Renal pelvis (tissue), 4 donors: Measurements from ENCODE around the gene ARL6IP4. TPM values are rescaled to one million over a fixed set of nuclear protein-coding genes. Genes with fewer than 3 reads are reported as not detected.

Experiments
- DNase-seq: peaks from one replicate; pipeline ENCODE4 v3.0.0-alpha.2; 2013
- polyA plus RNA-seq, 3 donors: library from polyadenylated mRNA; unstranded; fragments of 120-200 nt; gene quantifications; one replicate each; pipeline ENCODE4 v1.2.1, GENCODE V29; 2013; ENCODE audit not compliant: insufficient read length in 3 of 3

Gene ARL6IP4
- polyA plus RNA-seq, 3 donors, result 184 to 231 (median 209) TPM

DNA sequence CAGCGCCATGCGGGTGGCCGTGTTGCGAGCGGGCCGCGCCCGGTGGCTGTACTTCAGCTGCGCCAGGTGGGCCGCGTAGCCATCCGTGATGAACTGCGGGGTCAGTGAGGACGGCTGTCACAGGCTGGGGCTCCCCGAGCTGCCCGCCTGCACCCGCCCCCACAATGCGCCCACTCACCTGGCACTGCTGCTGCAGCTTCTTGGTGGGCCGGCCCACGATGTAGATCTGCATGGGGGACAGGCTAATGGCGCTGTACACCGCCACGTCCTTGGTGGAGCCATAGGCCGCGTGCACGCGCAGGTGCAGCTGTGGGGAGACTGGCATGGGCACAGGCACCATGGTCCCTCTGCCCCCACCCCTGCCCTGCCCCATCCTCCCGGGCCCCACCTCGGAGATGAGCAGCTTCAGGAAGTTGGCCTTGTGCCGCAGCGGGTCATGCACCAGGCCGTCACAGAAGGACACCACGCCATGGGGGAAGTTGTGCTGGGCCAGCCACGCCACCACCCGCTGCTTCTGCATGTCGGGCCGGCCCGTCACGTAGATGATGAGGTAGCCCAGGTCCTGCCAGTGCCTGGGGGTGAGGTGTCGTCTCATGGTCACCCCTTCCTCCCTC, 5.9 kb downstream of the ARL6IP4 start:
- no peak for DNase-seq

DNA sequence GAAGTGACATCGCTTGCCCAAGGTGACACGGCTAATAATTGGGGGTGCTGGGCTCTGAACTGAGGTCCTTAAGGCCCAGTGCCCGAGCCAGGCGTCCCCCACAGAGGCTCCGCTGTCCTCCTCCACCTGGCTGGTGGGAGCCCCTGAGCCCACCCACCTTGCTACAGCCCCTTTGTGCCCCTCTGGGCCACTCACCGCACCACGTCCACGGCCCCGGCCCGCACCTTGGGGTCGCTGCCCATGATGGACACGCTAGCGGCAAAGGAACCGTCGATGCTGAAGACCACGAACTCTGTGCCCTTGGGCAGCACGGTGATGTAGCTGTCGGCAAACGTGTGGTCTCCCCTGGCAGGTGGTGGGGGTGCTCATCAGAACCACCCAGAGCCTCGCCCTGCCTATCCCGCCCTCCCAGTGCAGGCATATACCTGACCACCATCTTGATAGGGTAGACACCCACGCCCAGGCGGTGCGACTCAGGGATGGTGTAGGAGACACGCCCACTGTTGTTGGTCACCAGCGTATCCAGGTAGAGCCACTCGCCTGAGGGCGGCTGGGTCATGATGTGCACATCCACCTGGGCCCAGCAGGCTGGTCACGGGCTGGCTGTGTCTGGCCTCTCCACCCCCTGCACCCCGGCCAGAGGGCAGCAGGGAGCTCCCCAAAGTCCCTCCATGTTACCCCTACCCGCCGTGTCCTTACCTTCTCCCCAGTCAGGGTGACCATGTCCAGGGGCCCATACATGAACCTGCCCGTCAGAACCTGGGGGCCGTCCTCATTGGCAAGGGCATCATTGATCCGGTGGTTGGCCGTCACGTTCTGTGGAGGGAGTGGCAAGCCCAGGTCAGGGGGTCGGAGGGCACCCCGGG, 6.8 kb downstream of the ARL6IP4 start:
- no peak for DNase-seq

DNA sequence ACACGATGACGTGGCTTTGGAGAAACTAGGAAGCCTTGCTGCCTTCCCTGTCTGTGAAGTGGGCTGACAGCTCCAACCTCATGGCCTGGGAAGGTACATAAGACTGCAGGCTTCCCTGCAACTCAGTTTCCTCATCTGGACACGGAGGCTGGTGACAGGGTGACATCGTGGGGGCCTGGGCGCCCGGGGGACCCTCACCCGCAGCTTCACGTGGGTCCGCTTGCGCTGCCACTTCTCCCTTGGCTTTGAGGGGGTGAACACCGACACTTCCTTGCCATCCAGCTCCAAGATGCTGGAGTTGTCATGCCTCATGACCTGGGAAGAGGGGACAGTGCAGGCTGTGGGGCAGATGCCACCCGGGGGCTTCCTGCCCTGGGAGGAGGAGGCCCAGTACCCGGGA, 7.6 kb downstream of the ARL6IP4 start:
- no peak for DNase-seq

DNA sequence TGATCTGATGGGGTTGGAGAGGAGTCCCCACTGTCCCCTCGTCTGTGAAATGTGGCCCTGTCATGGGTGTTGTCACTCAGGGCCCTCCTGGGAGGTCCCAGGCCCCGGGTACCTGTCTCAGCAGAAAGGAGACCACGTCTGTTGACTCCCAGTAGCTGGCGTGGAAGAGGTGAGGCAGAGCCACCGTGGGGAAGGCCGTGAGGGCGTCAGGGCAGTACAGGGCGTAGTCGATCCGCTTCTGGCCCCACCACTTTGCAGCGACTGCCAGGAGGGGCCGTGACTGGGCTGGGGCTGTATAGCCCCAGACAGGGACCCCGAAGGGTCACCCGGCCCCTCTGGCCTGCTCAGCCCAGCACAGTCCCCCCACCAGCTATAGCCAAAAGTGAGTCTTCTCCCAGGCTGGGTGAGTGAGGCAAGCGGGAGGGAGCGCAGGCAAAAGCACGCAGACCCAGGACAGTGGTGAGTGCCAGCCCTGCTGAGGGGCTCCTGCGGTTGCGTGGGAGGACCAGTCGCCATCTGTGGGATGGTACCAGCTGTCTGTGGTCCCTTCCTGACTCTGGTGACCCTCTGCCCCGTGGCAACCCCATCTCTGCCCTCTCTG, 8.2 kb downstream of the ARL6IP4 start:
- no peak for DNase-seq

DNA sequence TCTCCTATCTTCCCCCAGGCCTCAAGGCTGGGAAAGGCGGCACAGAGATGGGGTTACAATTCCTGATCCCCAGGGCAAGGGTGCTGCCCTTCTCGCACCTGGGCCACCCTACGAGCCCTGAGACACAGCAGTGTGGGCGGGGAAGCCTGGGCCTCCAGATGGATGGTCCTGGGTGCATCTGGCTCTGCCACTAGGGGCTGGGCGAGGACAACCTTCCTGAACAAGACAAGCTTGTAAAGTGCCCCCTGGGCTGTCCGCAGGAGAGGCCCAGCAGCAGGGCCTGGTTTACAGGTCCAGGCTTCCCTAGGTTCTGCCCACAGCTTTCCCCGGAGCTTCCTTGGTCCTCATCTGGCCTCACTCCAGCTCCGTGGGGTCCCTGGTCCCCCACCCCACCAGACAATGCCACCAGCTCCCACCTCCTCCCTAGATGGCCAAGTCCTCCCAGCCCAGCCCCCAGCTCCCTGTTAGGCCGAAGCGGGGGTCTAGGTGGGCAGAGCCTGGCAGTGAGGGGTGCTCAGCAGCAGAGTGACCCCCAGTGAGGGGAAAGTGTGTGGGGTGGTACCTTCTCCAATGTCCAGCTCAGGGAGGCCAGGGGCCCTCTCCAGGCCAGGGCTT, 8.9 kb downstream of the ARL6IP4 start:
- DNase-seq, result no peak

DNA sequence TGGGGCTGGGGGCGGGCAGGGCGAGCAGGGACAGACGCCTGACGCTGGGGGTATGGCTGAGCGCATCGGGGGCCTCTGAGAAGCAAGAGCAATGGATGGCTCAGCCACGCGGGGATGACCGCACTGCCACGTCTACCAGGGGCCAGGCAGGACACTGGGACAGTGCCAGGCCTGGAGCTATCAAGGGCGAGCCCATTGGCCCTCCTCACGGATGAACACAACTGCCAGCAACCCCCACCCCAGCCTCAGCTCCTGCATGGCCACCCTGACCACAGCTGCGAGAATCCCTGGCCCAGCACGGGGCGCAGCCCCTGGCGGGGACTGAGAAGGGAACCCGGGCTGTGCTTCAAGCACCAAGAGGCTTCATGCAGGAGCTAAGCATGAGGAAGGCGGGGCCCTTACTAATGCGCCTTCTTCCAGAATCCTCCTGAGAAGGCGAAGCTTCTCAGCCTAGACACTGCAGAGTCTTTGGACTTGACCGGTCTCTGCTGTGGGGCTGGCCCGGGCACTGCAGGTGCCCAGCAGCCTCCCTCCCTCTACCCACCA, 9.5 kb downstream of the ARL6IP4 start:
- DNase-seq, result no peak

DNA sequence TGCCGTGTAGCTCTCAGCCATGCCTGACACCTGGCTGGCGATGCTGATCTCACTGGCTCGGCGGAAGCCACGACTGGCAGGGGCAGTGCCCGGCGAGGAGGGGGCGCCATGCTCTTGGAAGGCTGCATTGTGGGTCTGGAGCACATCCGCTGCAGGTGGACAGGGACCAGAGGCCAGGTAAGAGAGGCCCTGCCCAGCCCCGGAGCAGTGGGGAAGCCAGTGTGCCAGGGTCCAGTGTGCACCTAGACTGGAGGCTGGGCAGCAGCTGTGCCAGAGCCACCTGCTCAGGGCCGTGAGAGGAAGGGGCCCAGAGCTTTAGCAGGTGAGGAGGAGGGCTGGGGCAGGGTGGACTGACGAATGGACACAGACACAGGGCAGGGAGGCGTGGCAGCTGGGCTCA, 10.1 kb downstream of the ARL6IP4 start:
- no peak for DNase-seq

DNA sequence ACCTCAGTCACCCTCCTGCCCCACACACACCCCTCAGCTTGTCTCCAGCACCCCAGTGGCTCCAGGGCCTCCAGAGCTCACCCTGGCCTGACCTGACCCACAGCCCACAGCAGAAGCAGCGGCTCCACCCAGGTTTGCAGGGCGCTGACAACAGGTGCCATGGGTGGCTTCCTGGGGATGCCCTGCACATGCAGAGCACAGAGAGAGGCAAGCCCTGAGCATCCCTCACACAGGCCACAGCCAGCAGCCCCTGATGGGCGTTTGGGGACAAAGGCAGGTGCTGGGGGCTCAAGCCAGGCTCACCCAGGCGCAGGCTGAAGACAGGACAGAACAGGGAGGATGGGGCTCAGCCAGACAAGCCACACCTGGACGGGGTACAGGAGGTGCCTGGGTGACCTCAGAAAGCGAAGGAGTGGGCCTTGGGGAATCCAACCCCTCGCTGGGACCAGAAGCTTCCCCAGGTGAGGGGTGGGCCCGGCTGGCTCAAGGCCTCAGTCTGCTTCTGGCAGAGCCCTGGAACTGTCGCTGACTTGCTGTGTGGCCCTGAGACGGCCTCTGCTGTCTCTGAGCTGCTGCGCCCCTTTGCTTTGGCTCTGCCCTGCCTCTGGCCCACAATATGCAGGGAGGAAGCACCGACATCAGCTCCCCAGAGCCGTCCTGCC, 10.6 kb downstream of the ARL6IP4 start:
- DNase-seq, result no peak

DNA sequence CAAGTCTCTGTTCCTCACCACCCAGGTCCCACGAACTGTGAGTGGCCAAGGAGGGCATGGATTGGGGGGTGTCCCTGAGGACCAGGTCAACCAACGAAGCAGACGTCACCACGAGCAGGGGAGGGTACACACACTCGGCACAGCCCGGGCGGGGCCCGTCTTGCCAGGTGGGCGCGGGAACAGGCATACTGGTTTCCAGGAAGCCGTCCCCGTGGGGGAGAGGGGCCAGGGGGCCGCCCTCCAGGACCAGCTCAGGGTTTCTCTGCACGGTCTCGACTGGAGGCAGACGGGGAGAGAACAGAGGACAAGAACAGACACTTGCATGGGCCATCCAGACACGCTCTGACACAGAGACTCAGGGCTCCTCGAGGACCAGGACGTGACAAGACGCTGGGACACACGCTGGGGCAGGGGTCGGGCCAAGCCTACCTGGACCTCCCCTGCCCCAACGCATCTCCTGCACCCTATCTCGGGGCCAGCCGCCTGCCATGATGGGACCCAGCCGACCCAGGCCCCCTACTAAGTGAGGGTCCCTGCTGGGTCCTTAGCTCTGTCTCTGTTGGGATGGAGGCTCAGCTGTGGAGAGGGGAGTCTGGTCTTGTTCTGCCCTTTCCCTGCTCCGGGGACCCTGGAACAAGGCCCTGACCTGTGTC, 11.3 kb downstream of the ARL6IP4 start:
- DNase-seq, result no peak

DNA sequence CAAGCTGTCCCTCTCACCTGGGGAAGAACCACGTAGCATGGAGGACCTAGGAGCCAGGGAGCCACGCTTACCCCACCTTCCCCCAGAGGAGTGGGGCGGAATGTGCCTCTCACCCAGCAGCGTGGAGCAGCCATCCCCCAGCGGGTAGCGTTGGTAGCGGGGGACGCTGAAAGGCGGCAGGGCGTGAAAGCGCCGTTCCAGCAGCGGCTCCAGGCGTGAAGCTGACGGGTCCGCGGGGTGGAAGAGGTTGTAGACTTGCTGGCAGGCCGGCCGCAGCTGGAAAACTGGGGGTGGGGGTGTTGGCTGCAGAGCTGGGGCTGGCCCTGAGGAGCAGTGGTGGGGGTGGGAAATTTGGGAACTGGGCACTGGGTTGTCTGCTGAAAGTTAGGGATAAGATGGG, 11.9 kb downstream of the ARL6IP4 start:
- peak; percentile 51 for DNase-seq

DNA sequence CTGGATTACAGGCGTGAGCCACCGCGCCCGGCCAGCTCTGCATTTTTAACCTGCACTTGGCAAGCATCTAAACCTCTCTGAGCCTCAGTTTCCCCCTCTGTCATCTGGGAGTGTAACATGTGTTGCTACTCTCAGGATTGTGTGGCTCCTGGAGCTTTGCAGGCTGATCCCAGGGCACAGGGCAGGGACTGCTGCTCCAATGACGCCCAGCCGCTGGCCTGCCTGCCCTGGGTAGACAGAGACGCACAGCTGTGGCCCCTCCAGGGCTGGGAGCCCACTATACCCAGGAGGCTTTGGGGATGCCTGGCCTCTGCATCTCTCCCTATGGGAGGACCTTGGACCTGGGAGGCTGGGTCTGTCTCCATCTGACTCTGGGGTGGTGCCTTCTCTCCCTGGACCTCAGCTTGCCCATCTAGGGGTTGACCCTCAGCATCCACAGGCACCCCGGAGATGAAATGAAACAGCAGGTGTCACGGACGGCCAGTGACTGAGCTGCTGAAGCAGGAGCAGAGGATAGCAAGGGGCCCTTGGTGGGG, 13.7 kb downstream of the ARL6IP4 start:
- DNase-seq, result no peak

DNA sequence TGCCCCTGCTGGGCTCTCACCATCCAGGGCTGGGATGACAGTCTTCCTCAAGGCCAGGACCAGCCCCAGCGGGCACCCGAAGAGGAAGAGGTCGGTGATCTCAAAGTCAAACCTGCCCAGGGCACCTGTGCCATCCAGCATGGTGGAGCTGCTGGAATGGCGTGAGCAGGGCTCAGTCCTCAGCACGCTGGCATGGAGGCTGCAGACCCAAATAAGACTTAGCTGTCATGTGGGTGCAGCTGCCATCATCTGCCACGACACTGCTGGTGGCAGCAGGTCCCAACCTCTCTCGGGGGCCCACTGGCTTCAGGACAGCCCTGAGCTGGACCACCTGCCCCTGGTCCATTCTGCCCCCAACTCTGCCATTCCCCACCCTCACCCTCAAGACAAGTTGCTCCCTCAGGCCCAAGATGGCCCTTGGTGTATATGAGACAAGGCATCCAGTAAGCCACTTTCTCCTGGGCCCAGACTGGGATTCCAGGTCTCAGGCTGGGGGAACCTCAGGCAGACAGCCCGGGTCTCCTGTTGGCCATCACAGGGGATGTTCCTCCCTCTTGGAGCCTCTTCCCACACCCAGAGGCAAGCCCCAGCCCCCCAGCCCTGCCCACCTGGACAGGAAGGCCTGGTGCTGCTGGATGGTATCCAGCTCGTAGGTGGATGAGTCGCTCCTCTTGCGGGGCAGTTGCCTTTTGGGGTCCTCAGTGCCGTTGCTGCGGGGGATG, 14.5 kb downstream of the ARL6IP4 start:
- DNase-seq, result no peak

DNA sequence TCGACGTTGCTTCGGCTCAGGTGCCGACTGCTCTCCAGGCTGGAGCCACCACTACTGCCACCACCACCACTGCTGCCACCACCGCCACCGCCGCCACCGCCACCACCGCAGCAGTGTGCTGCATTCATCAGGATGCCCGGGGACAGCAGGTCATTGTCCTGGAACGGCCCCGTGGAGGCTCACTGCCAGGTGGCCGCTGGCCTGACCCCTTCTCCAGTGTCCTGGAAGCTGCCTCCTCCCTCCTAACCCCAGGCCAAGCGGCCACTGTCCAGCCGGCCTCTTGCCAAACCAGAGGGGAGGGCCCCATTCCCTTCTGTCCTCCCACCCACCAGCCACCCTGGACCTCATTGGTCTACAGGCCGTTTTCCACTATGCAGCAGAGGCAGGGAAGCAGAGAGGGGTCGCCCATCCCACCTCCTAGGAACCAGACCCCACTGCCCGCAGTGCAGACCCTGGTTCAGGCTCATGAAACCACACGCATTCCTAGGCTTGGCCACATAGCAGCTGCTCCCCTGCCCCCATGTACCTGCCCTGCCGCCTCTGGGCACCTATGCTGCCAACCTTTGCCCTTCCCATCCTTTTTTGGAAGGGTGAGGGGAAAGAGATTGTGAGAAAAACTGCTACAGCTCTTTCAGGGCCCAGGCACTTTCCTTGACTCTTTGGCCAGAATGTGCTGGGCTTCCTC, 15.2 kb downstream of the ARL6IP4 start:
- no peak for DNase-seq

DNA sequence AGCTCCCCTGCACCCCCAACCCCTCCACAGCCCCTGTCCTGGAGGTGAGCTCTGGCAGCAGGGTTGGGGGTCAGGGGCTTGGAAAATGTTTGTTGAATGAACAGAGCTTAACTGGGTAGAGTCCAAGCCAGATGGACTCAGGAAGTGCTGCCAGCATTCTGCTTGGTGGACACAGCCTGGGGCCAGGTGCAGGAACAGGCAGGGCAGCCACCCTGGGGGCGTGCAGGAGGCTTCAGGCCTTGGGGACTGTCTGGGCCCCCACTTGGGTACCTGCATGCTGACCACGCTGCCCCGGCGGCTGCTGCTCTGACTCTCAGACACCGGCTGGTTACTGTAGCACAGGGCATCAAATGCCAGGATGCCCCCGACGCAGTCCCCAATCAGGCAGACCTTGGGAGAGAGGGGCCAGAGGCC, 15.7 kb downstream of the ARL6IP4 start:
- no peak for DNase-seq

DNA sequence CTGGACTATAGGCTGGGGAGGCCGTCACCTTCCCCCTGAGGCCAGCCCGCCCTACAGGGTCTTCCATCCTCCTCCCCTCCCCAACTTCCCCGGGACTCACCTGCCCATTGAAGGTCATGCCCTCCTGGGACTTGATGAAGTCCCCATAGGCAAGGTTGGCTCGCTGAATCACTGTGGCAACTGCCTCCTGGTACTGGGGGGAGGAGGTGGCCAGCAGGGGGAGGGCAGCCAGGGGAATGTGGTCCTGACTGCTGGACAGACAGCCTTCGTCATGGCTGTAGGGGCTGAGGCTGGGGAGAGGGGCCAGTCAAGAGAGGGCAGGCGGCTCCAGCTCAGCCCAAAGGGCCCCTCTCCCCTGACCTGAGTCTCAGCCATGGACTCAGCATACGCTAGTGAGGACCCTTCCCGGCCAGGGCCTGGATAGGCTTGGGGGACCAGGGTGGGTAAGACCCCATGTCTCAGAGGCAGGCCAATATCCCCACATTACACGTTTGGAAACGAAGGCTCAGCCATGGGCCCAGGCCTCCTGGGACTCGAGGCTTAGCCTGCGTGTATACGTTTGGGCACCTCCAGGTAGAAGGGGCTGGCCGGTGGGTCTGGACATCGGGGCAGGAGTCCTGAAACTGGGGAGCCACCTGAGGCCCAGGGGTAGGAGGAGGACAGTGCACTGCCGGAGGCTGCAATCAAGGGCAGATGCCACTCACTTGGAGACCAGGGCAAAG, 16.3 kb downstream of the ARL6IP4 start:
- no peak for DNase-seq

DNA sequence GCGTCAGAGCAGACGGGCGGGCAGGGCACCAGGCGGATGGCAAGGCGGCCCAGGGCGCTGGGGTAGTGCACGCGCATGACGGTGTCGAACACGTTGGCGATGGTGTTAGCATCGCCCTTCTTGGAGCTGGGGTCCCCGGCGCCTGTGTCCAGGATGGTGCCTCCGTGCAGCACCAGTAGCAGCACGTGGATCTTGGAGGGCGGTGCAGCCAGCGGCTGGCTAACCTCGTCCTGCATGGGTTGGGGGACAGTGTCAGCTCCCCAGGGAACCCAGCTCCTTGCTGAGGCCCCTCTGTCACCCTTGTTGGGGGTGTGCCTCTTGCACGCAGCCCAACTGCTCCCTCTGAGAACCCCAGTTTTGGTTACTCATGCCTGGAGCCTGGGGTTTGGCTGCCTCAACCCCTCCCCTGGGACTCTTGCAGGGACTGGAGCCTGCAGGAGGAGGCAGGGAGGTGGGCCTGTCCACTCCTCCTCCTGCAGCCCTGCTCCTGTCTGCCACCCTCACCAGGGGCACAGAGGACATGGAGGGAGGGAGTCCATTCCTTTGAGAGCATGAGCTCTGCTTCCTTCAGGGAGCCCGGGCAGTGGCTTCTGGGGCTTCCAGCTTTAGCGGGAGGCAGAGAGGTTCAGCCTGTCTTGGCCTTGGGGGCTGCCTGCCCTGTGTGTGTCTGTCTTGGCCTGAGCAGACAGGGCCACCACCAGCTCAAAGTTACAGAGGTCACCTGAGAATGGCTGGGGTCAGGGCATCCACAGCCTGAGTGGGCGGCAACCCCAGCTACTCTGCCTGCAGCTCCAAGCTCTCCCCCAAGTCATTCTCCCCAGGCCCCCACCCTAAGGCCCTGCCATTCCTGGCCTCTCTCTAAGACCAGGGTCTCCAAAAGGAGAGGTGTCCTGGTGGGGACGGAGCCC, 17.1 kb downstream of the ARL6IP4 start:
- no peak for DNase-seq

DNA sequence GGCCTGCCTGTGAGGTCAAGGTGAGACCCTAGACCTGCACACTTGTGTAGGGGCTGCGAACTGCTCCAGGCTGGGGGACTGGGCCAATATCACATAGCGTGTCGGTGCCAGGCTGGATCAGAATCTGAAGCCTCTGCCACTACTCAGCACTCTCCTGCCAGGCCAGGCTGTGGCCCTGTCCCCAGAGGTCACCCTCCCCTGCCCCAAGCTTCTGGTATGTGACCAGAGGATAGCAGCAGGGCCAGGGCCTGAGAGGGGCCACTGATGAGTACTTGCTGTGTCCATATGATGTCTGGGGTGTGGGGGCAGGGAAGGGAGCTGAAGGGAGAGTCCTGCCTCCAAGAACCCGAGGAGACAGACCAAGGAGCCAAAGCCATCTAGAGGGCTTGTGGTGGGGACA, 17.8 kb downstream of the ARL6IP4 start:
- no peak for DNase-seq
